Body of pancreas (tissue), 4 donors: ENCODE results near the gene QPRT.
"Not testable (repeated sequence)": the region's sequence is repeated elsewhere in the genome, so short reads cannot be mapped to it uniquely, and the experiment has no call there.

Experiments
- POLR2A ChIP-seq, 3 donors: fragments of 450-650 bp; IDR thresholded peaks; one replicate each; pipeline ENCODE4 v1.6.1; 2016; ENCODE audit warnings: antibody characterized with exemption in 3 of 3, mild to moderate bottlenecking in 2 of 3
- TF ChIP-seq, protein P1 (sequence below), 7 experiments: fragments of 450-650 bp in 4 of 7; fragments of 200-600 bp in 3 of 7; sonication (generic) in 3 of 7; IDR thresholded peaks; one replicate each; pipeline ENCODE4 v1.5.1; 2016 to 2019; ENCODE audit warnings: antibody characterized with exemption in 7 of 7

DNA sequence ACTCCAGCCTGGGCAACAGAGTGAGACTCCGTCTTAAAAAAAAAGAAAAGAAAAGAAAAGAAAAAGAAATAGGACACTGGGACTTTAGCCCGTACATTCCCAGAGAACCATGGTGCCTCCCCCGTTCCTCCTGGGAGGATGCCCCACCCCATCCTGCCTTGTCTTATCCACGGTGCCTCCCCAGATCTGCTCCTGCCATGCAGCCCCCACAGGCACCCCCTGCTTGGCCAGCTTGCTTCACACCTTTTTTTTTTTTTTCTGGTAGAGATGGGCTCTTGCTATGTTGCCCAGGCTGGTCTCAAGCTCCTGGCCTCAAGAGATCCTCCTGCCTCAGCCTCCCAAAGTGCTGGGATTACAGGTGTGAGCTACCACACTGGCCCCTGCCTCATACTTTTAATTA, 67.5 kb downstream of the QPRT start:
- TF ChIP-seq, protein P1, sequence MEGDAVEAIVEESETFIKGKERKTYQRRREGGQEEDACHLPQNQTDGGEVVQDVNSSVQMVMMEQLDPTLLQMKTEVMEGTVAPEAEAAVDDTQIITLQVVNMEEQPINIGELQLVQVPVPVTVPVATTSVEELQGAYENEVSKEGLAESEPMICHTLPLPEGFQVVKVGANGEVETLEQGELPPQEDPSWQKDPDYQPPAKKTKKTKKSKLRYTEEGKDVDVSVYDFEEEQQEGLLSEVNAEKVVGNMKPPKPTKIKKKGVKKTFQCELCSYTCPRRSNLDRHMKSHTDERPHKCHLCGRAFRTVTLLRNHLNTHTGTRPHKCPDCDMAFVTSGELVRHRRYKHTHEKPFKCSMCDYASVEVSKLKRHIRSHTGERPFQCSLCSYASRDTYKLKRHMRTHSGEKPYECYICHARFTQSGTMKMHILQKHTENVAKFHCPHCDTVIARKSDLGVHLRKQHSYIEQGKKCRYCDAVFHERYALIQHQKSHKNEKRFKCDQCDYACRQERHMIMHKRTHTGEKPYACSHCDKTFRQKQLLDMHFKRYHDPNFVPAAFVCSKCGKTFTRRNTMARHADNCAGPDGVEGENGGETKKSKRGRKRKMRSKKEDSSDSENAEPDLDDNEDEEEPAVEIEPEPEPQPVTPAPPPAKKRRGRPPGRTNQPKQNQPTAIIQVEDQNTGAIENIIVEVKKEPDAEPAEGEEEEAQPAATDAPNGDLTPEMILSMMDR (IDR thresholded peaks at IDR 0.05): not testable (repeated sequence)
- TF ChIP-seq POLR2A (IDR thresholded peaks at IDR 0.05): not testable (repeated sequence)
